Rectal smooth muscle tissue (tissue), 1 donor: Measurements from ENCODE around the gene CXCL10.

Experiments used
- H3K27ac ChIP-seq: one replicate; pipeline ENCODE4 v1.7.0; 2013; ENCODE audit warnings: low read depth, low read length, inconsistent platforms
- H3K27me3 ChIP-seq: one replicate; pipeline ENCODE4 v1.7.0; 2013; ENCODE audit warnings: low read length; ENCODE audit not compliant: control insufficient read depth, insufficient read depth
- H3K36me3 ChIP-seq: one replicate; pipeline ENCODE4 v1.7.0; 2013; ENCODE audit warnings: low read length; ENCODE audit not compliant: control insufficient read depth, insufficient read depth
- H3K4me1 ChIP-seq: one replicate; pipeline ENCODE4 v1.7.0; 2013; ENCODE audit warnings: low read length; ENCODE audit not compliant: control insufficient read depth, insufficient read depth
- H3K4me3 ChIP-seq: one replicate; pipeline ENCODE4 v1.7.0; 2013; ENCODE audit warnings: low read length
- H3K9ac ChIP-seq: one replicate; pipeline ENCODE4 v1.7.0; 2013; ENCODE audit warnings: low read length

Gene CXCL10

GRCh38 chr4:76017056-76017686, 6.1 kb downstream of the CXCL10 start:
- no peaks in the 10 kb centered on the region for H3K36me3 ChIP-seq

GRCh38 chr4:76016393-76016792, 6.9 kb downstream of the CXCL10 start:
- Histone ChIP-seq H3K27me3 (no peaks in the 10 kb centered on the region), H3K4me3 (no peak overlapping the region), H3K36me3 (no peaks in the 10 kb centered on the region), H3K9ac (no peak overlapping the region), H3K4me1 (peaks cover 8% of the 10 kb centered on the region), H3K27ac (no peak overlapping the region)

More at GRCh38 chr4:76017056-76017686, 6.1 kb downstream of the CXCL10 start:
- H3K9ac ChIP-seq = no peak overlapping the region
- no peaks in the 10 kb centered on the region for H3K27me3 ChIP-seq
- H3K4me1 ChIP-seq = peaks cover 5% of the 10 kb centered on the region
- no peak overlapping the region for H3K4me3 ChIP-seq
- H3K27ac ChIP-seq = no peak overlapping the region

GRCh38 chr4:76013540-76013939, 9.8 kb downstream of the CXCL10 start:
- no peak overlapping the region for H3K27ac ChIP-seq
- H3K36me3 ChIP-seq = no peaks in the 10 kb centered on the region

GRCh38 chr4:76012388-76012801, 10.9 kb downstream of the CXCL10 start:
- no peaks in the 10 kb centered on the region for H3K27me3 ChIP-seq
- no peak overlapping the region for H3K4me3 ChIP-seq
- peak overlapping the region; percentile 57 for H3K27ac ChIP-seq
- no peaks in the 10 kb centered on the region for H3K36me3 ChIP-seq
- H3K4me1 ChIP-seq = peaks cover 8% of the 10 kb centered on the region
- H3K9ac ChIP-seq = no peak overlapping the region

More at GRCh38 chr4:76013540-76013939, 9.8 kb downstream of the CXCL10 start:
- Histone ChIP-seq H3K4me3 (no peak overlapping the region), H3K27me3 (no peaks in the 10 kb centered on the region), H3K9ac (no peak overlapping the region), H3K4me1 (peaks cover 8% of the 10 kb centered on the region)

GRCh38 chr4:76011700-76012387, 11.5 kb downstream of the CXCL10 start:
- Histone ChIP-seq H3K27ac (peak overlapping the region; percentile 57), H3K4me3 (peak overlapping the region; percentile 26), H3K9ac (no peak overlapping the region), H3K27me3 (no peaks in the 10 kb centered on the region), H3K4me1 (peaks cover 8% of the 10 kb centered on the region), H3K36me3 (no peaks in the 10 kb centered on the region)

- H3K27ac ChIP-seq = peak overlapping the region; percentile 57
- no peak overlapping the region for H3K9ac ChIP-seq
- no peaks in the 10 kb centered on the region for H3K27me3 ChIP-seq
- H3K4me3 ChIP-seq = no peak overlapping the region
- H3K36me3 ChIP-seq = no peaks in the 10 kb centered on the region
- H3K4me1 ChIP-seq = peaks cover 8% of the 10 kb centered on the region
These were observed 12.2 kb downstream of the CXCL10 start for GRCh38 chr4:76011018-76011670.

- peaks cover 8% of the 10 kb centered on the region for H3K4me1 ChIP-seq
- H3K4me3 ChIP-seq = no peak overlapping the region
- H3K27me3 ChIP-seq = no peaks in the 10 kb centered on the region
- no peak overlapping the region for H3K9ac ChIP-seq
- no peaks in the 10 kb centered on the region for H3K36me3 ChIP-seq
- no peak overlapping the region for H3K27ac ChIP-seq
These were observed 12.7 kb downstream of the CXCL10 start for GRCh38 chr4:76010576-76010975.

- no peaks in the 10 kb centered on the region for H3K27me3 ChIP-seq
- H3K27ac ChIP-seq = no peak overlapping the region
- no peak overlapping the region for H3K4me3 ChIP-seq
- peaks cover 8% of the 10 kb centered on the region for H3K4me1 ChIP-seq
- H3K36me3 ChIP-seq = no peaks in the 10 kb centered on the region
- no peak overlapping the region for H3K9ac ChIP-seq
These were observed 14.0 kb downstream of the CXCL10 start for GRCh38 chr4:76009311-76009710.

GRCh38 chr4:76007089-76007862, 16.0 kb downstream of the CXCL10 start, which contains the start of gene CXCL9:
CXCL9 (minus strand) TSS chr4:76007509; CDS start chr4:76007449, 60 bp downstream.
- H3K9ac ChIP-seq = no peak within 1 kb of the TSS
- no peaks in the 10 kb centered on the region for H3K36me3 ChIP-seq
- no peak within 1 kb of the TSS for H3K27ac ChIP-seq
- H3K4me1 ChIP-seq = peaks cover 4% of the 10 kb centered on the region
- H3K27me3 ChIP-seq = no peaks in the 10 kb centered on the region
- no peak within 1 kb of the TSS for H3K4me3 ChIP-seq

- Histone ChIP-seq H3K27ac (no peak overlapping the region), H3K36me3 (no peaks in the 10 kb centered on the region), H3K4me1 (no peaks in the 10 kb centered on the region), H3K4me3 (no peak overlapping the region), H3K27me3 (no peaks in the 10 kb centered on the region), H3K9ac (no peak overlapping the region)
These were observed 19.7 kb downstream of the CXCL10 start for GRCh38 chr4:76003620-76004019.

GRCh38 chr4:76003035-76003434, 20.3 kb downstream of the CXCL10 start:
- Histone ChIP-seq H3K4me3 (no peak overlapping the region), H3K27ac (no peak overlapping the region), H3K4me1 (no peaks in the 10 kb centered on the region), H3K36me3 (no peaks in the 10 kb centered on the region), H3K9ac (no peak overlapping the region), H3K27me3 (no peaks in the 10 kb centered on the region)

GRCh38 chr4:76002176-76002575, 21.1 kb downstream of the CXCL10 start:
- H3K36me3 ChIP-seq = no peaks in the 10 kb centered on the region
- no peak overlapping the region for H3K4me3 ChIP-seq
- H3K27ac ChIP-seq = no peak overlapping the region
- H3K27me3 ChIP-seq = no peaks in the 10 kb centered on the region
- H3K9ac ChIP-seq = no peak overlapping the region
- H3K4me1 ChIP-seq = no peaks in the 10 kb centered on the region
